IMR-90 (cell line): ENCODE measurements around the gene JPT2. TPM values are rescaled to one million over a fixed set of nuclear protein-coding genes. Genes with fewer than 3 reads are reported as not detected.

Source experiments
- ATAC-seq: fragments of 200-7000 bp; cut with Tn5 transposase; 2 replicates; pipeline ENCODE4 v1.9.1; 2020; ENCODE audit warnings: low read depth, mild to moderate bottlenecking, moderate library complexity
- BruUV-seq: library from RNA; stranded (reverse); fragments of 400-500 nt; replicated peaks from 2 replicates; lab custom pipeline; 2021; lab: Mats Ljungman, UMichigan
- CTCF ChIA-PET: fragments of 300-600 bp; formaldehyde crosslinking; extraction: SDS; loops from one replicate; lab custom pipeline; 2021; ENCODE audit warnings: antibody characterized with exemption; lab: Yijun Ruan, JAX
- POLR2A ChIA-PET: fragments of 300-600 bp; sonication (Branson Sonifier 250); formaldehyde crosslinking; loops from one replicate; lab custom pipeline; 2022; ENCODE audit warnings: antibody characterized with exemption; ENCODE audit not compliant: unreplicated experiment; lab: Charles Lee
- DNase-seq: peaks from one replicate; pipeline ENCODE4 v3.0.0; 2013
- H2AFZ ChIP-seq: replicated peaks from 2 replicates; pipeline ENCODE3; 2013; ENCODE audit warnings: low read length, mild to moderate bottlenecking; ENCODE audit not compliant: poor library complexity
- H2AK5ac ChIP-seq: 2 replicates; pipeline ENCODE4 v1.6.1; 2013; ENCODE audit warnings: low read depth, low read length, inconsistent platforms
- H2AK9ac ChIP-seq: replicated peaks from 2 replicates; pipeline ENCODE3; 2013; ENCODE audit warnings: mild to moderate bottlenecking, low read depth, low read length, moderate library complexity; ENCODE audit not compliant: poor library complexity
- H2BK120ac ChIP-seq: 2 replicates; pipeline ENCODE4 v1.6.1; 2013; ENCODE audit warnings: low read depth, low read length, inconsistent platforms
- H2BK15ac ChIP-seq: 3 replicates; pipeline ENCODE4 v1.6.1; 2013; ENCODE audit warnings: low read depth, low read length, inconsistent platforms
- H2BK20ac ChIP-seq: 2 replicates; pipeline ENCODE4 v1.6.1; 2013; ENCODE audit warnings: low read depth, mild to moderate bottlenecking, inconsistent platforms, low read length, moderate library complexity
- H2BK5ac ChIP-seq: 2 replicates; pipeline ENCODE4 v1.6.1; 2013; ENCODE audit warnings: mild to moderate bottlenecking, low read depth, low read length, inconsistent platforms; ENCODE audit not compliant: poor library complexity, severe bottlenecking
- H3K14ac ChIP-seq: replicated peaks from 2 replicates; pipeline ENCODE4 v1.6.1; 2013; ENCODE audit warnings: low read depth, low read length, inconsistent platforms
- H3K18ac ChIP-seq: 2 replicates; pipeline ENCODE4 v1.6.1; 2013; ENCODE audit warnings: low read depth, low read length, control low read depth
- H3K23ac ChIP-seq: 2 replicates; pipeline ENCODE4 v1.6.1; 2013; ENCODE audit warnings: low read depth, low read length, inconsistent platforms
- H3K27ac ChIP-seq: 2 replicates; pipeline ENCODE4 v1.5.1; 2013; ENCODE audit warnings: mild to moderate bottlenecking, control low read depth, low read length; ENCODE audit not compliant: insufficient read depth
- H3K27me3 ChIP-seq: 2 replicates; pipeline ENCODE4 v1.6.1; 2013; ENCODE audit warnings: low read length; ENCODE audit not compliant: control insufficient read depth, insufficient read depth
- H3K36me3 ChIP-seq: 2 replicates; pipeline ENCODE4 v1.6.1; 2013; ENCODE audit warnings: low read length, mixed read lengths; ENCODE audit not compliant: control insufficient read depth, insufficient read depth
- H3K4ac ChIP-seq: 2 replicates; pipeline ENCODE4 v1.6.1; 2013; ENCODE audit warnings: low read depth, low read length, inconsistent platforms
- H3K4me1 ChIP-seq: 2 replicates; pipeline ENCODE4 v1.6.1; 2013; ENCODE audit warnings: low read length, mixed read lengths; ENCODE audit not compliant: control insufficient read depth, insufficient read depth
- H3K4me2 ChIP-seq: 2 replicates; pipeline ENCODE4 v1.6.1; 2013; ENCODE audit warnings: low read depth, mild to moderate bottlenecking, control low read depth, low read length, moderate library complexity
- H3K4me3 ChIP-seq: 2 replicates; pipeline ENCODE4 v1.5.1; 2013; ENCODE audit warnings: low read depth, mild to moderate bottlenecking, control low read depth, low read length, moderate library complexity; ENCODE audit not compliant: insufficient read depth
- H3K56ac ChIP-seq: 2 replicates; pipeline ENCODE4 v1.6.1; 2013; ENCODE audit warnings: low read length, inconsistent platforms; ENCODE audit not compliant: insufficient read depth; ENCODE audit errors: extremely low read depth
- H3K79me1 ChIP-seq, 2 experiments: 2 replicates each; pipeline ENCODE4 v1.6.1; 2013; ENCODE audit warnings: low read length in 2 of 2, inconsistent platforms in 1 of 2, low read depth in 1 of 2
- H3K9ac ChIP-seq: 2 replicates; pipeline ENCODE4 v1.6.1; 2013; ENCODE audit warnings: low read depth, low read length, control low read depth
- H3K9me1 ChIP-seq: 2 replicates; pipeline ENCODE4 v1.6.1; 2013; ENCODE audit warnings: low read length, inconsistent platforms; ENCODE audit not compliant: insufficient read depth
- H3K9me3 ChIP-seq: 2 replicates; pipeline ENCODE4 v1.6.1; 2013; ENCODE audit warnings: low read length; ENCODE audit not compliant: control insufficient read depth, insufficient read depth
- H4K20me1 ChIP-seq: 2 replicates; pipeline ENCODE4 v1.6.1; 2013; ENCODE audit warnings: low read length, inconsistent platforms; ENCODE audit not compliant: insufficient read depth
- H4K5ac ChIP-seq: 2 replicates; pipeline ENCODE4 v1.6.1; 2013; ENCODE audit warnings: mild to moderate bottlenecking, low read depth, low read length, control low read depth
- H4K8ac ChIP-seq, 2 experiments: 2 replicates each; pipeline ENCODE4 v1.6.1; 2013; ENCODE audit warnings: low read depth in 2 of 2, low read length in 2 of 2, control low read depth in 1 of 2, inconsistent platforms in 1 of 2
- H4K91ac ChIP-seq: 2 replicates; pipeline ENCODE4 v1.6.1; 2013; ENCODE audit warnings: low read depth, low read length, inconsistent platforms; ENCODE audit not compliant: insufficient read depth
- CEBPB ChIP-seq: IDR thresholded peaks from 2 replicates; pipeline ENCODE4 v1.6.1; 2012; ENCODE audit warnings: low read depth, low read length, improper control_type of control experiment
- ELK1 ChIP-seq: fragments of 150-350 bp; IDR thresholded peaks from 2 replicates; pipeline ENCODE4 v1.6.1; 2016; ENCODE audit warnings: low read depth, mild to moderate bottlenecking, low read length, moderate library complexity, borderline replicate concordance
- FOS ChIP-seq: fragments of 150-350 bp; IDR thresholded peaks from 2 replicates; pipeline ENCODE4 v1.6.1; 2016; ENCODE audit warnings: low read depth, low read length
- MAZ ChIP-seq: IDR thresholded peaks from 2 replicates; pipeline ENCODE4 v1.6.1; 2012; ENCODE audit warnings: low read depth, mild to moderate bottlenecking, low read length, improper control_type of control experiment, moderate library complexity, borderline replicate concordance
- RCOR1 ChIP-seq: IDR thresholded peaks from 2 replicates; pipeline ENCODE4 v1.6.1; 2012; ENCODE audit warnings: mild to moderate bottlenecking, low read length, improper control_type of control experiment; ENCODE audit not compliant: insufficient replicate concordance
- RFX5 ChIP-seq: IDR thresholded peaks from 2 replicates; pipeline ENCODE4 v1.8.0; 2012; ENCODE audit warnings: low read depth, mild to moderate bottlenecking, low read length, moderate library complexity
- USF2 ChIP-seq: fragments of 150-350 bp; IDR thresholded peaks from 2 replicates; pipeline ENCODE4 v1.6.1; 2017; ENCODE audit warnings: mild to moderate bottlenecking, antibody characterized with exemption, low read length, low read depth
- WGBS, 2 experiments: methylation state at CpG; one replicate each; pipeline versions ENCODE4 v1.1.5 to v1.1.7; 2013; ENCODE audit warnings: missing lambda C conversion rate in 2 of 2; ENCODE audit not compliant: insufficient read length in 1 of 2; ENCODE audit errors: extremely low coverage in 2 of 2; 5-methylcytosine and 5-hydroxymethylcytosine counted together
- dilution Hi-C: fragments of 300-500 bp; cut with HindIII; formaldehyde crosslinking; loops from one replicate; pipeline ENCODE4 v1.14.3; 2018; ENCODE audit warnings: low sequenced_read_pairs; ENCODE audit not compliant: unreplicated experiment
- in situ Hi-C: fragments of 300-500 bp; cut with MboI; formaldehyde crosslinking; loops from 3 replicates; pipeline ENCODE4 v1.14.3; 2019; ENCODE audit warnings: low sequenced_read_pairs, inconsistent platforms, mixed read lengths
- intact Hi-C: fragments of 100-400 bp; cut with micrococcal nuclease; formaldehyde crosslinking; loops from 2 replicates; pipeline ENCODE4 v1.10.0; 2022
- polyA plus RNA-seq, 3 experiments: library from polyadenylated mRNA; depleted of rRNA; stranded (reverse); fragments of >200 nt; gene quantifications; 2 replicates each; pipeline ENCODE4 v1.2.3, GENCODE V29; 2012; ENCODE audit warnings: low replicate concordance in 1 of 3
- total RNA-seq: library from RNA; depleted of rRNA; stranded (reverse); fragments of >200 nt; gene quantifications from 2 replicates; pipeline ENCODE4 v1.2.3, GENCODE V29; 2012

The JPT2 gene
- total and polyA plus RNA-seq, 2 of the 4 experiments (the other 2 are of a cell fraction), result 40.0 to 41.5 TPM

- H3K9ac ChIP-seq, result no peak overlapping the region
- no peak overlapping the region for H3K4me3 ChIP-seq
- H2AFZ ChIP-seq, result no peak overlapping the region
- H2BK5ac ChIP-seq, result no peak overlapping the region
- H3K23ac ChIP-seq, result no peak overlapping the region
- ChIA-PET CTCF (no interaction called here), POLR2A (no interaction called here)
- H4K20me1 ChIP-seq, result peaks cover 64% of the 10 kb centered on the region
- no peak overlapping the region for H3K14ac ChIP-seq
- H2BK15ac ChIP-seq, result no peak overlapping the region
- ATAC-seq, result no peak
- dilution Hi-C loops, result no loop called here
- peaks cover 28 to 63% of the 10 kb centered on the region in 2 experiments for H3K79me1 ChIP-seq
- H2BK20ac ChIP-seq, result no peak overlapping the region
- peaks cover 4% of the 10 kb centered on the region for H3K9me1 ChIP-seq
- no peak overlapping the region for H3K27ac ChIP-seq
- no peaks in the 10 kb centered on the region for H3K27me3 ChIP-seq
- no peak overlapping the region for H4K8ac ChIP-seq
- no peak overlapping the region for H2BK120ac ChIP-seq
- no peak overlapping the region for H4K91ac ChIP-seq
- in situ Hi-C loops, result no loop called here
- no peak overlapping the region for H3K4me2 ChIP-seq
- H3K4ac ChIP-seq, result no peak overlapping the region
- no peak for TF ChIP-seq RCOR1
- no peak for TF ChIP-seq ELK1
- TF ChIP-seq MAZ, result no peak
- TF ChIP-seq RFX5, result no peak
- no peak for TF ChIP-seq CEBPB
- TF ChIP-seq FOS, result no peak
- no peak for TF ChIP-seq USF2
- no peaks in the 10 kb centered on the region for H3K9me3 ChIP-seq
- H3K4me1 ChIP-seq, result no peaks in the 10 kb centered on the region
- no peak overlapping the region for H4K5ac ChIP-seq
- BruUV-seq, result no TSS peak
- H3K36me3 ChIP-seq, result peaks cover 78% of the 10 kb centered on the region
- WGBS, 2 experiments, result 100% methylated on average over 3 of the region's 13 CpGs; no CpG with 5 or more reads in 1 of the 2 experiments
- no peak overlapping the region for H3K18ac ChIP-seq
- H3K56ac ChIP-seq, result no peak overlapping the region
- DNase-seq, result no peak
- H2AK5ac ChIP-seq, result no peak overlapping the region
- intact Hi-C loops, result no loop called here
- no peak overlapping the region for H2AK9ac ChIP-seq
These were observed 43.0 kb upstream of the JPT2 start for GRCh38 chr16:1635070-1635469.
